PC-9 (cell line): ENCODE data around the gene HOXD11. TPM values are rescaled to one million over a fixed set of nuclear protein-coding genes. Genes with fewer than 3 reads are reported as not detected.

Source experiments
- BruUV-seq: library from RNA; stranded (reverse); fragments of 400-500 nt; replicated peaks from 2 replicates; lab custom pipeline; 2021; lab: Mats Ljungman, UMichigan
- CTCF ChIA-PET: fragments of 300-600 bp; sonication (Branson Sonifier 250); formaldehyde crosslinking; loops from one replicate; lab custom pipeline; 2022; ENCODE audit warnings: antibody characterized with exemption; lab: Charles Lee
- POLR2A ChIA-PET: fragments of 300-600 bp; sonication (Branson Sonifier 250); formaldehyde crosslinking; loops from one replicate; lab custom pipeline; 2022; ENCODE audit warnings: antibody characterized with exemption; ENCODE audit not compliant: unreplicated experiment; lab: Charles Lee
- DNase-seq, 2 experiments: peaks; one replicate each; pipeline versions ENCODE4 v3.0.0 to v3.0.0-alpha.2; 2015 to 2022; ENCODE audit warnings: mixed read lengths in 1 of 2
- H2AFZ ChIP-seq: fragments of 200-600 bp; sonication (generic); 2 replicates; pipeline ENCODE4 v1.8.1; 2017; ENCODE audit warnings: antibody characterized with exemption
- H3F3A ChIP-seq: fragments of 200-600 bp; sonication (generic); 2 replicates; pipeline ENCODE4 v1.8.1; 2017; ENCODE audit warnings: antibody characterized with exemption, mild to moderate bottlenecking, low read depth; ENCODE audit not compliant: insufficient read depth
- H3K27ac ChIP-seq: fragments of 200-600 bp; sonication (generic); 2 replicates; pipeline ENCODE4 v1.6.1; 2016; ENCODE audit warnings: mixed run types
- H3K27me3 ChIP-seq: fragments of 200-600 bp; sonication (generic); 2 replicates; pipeline ENCODE4 v1.6.1; 2016; ENCODE audit warnings: low read depth, mixed run types; ENCODE audit not compliant: insufficient read depth
- H3K36me3 ChIP-seq: fragments of 200-600 bp; sonication (generic); 2 replicates; pipeline ENCODE4 v1.6.1; 2016; ENCODE audit warnings: low read depth, mixed run types
- H3K4me1 ChIP-seq: fragments of 200-600 bp; sonication (generic); replicated peaks from 2 replicates; pipeline ENCODE4 v1.6.1; 2016; ENCODE audit warnings: mixed run types; ENCODE audit not compliant: insufficient read depth
- H3K4me2 ChIP-seq: fragments of 200-600 bp; sonication (generic); 2 replicates; pipeline ENCODE4 v1.6.1; 2017; ENCODE audit warnings: mixed run types
- H3K4me3 ChIP-seq: fragments of 200-600 bp; sonication (generic); 2 replicates; pipeline ENCODE4 v1.6.1; 2016; ENCODE audit warnings: mixed run types
- H3K79me2 ChIP-seq: fragments of 200-600 bp; sonication (generic); 2 replicates; pipeline ENCODE4 v1.6.1; 2017; ENCODE audit warnings: low read depth, mixed run types
- H3K9me2 ChIP-seq: fragments of 200-600 bp; sonication (generic); 2 replicates; pipeline ENCODE4 v1.8.1; 2017; ENCODE audit warnings: mild to moderate bottlenecking; ENCODE audit not compliant: insufficient read depth
- H3K9me3 ChIP-seq: fragments of 200-600 bp; sonication (generic); 2 replicates; pipeline ENCODE4 v1.8.1; 2016; ENCODE audit warnings: low read depth; ENCODE audit not compliant: insufficient read depth
- H4K20me1 ChIP-seq: fragments of 200-600 bp; sonication (generic); 2 replicates; pipeline ENCODE4 v1.8.1; 2017; ENCODE audit not compliant: insufficient read depth
- EZH2 ChIP-seq: fragments of 200-600 bp; sonication (generic); IDR thresholded peaks from 2 replicates; pipeline ENCODE4 v1.8.0; 2017; ENCODE audit warnings: antibody characterized with exemption, low read depth
- intact Hi-C: fragments of 100-400 bp; cut with micrococcal nuclease; formaldehyde crosslinking; loops from one replicate; pipeline ENCODE4 v1.10.0; 2022; ENCODE audit not compliant: unreplicated experiment
- total RNA-seq: library from RNA; stranded (reverse); gene quantifications from 2 replicates; pipeline ENCODE4 v1.2.3, GENCODE V29; 2021
- TF ChIP-seq, protein P1 (sequence below): fragments of 200-600 bp; sonication (generic); conservative IDR thresholded peaks from 2 replicates; pipeline ENCODE4 v1.6.1; 2017; ENCODE audit warnings: mixed run types, antibody characterized with exemption, mild to moderate bottlenecking, moderate library complexity

HOXD11 gene
- total RNA-seq, 1 experiment from 2014 or later, result not detected

DNA sequence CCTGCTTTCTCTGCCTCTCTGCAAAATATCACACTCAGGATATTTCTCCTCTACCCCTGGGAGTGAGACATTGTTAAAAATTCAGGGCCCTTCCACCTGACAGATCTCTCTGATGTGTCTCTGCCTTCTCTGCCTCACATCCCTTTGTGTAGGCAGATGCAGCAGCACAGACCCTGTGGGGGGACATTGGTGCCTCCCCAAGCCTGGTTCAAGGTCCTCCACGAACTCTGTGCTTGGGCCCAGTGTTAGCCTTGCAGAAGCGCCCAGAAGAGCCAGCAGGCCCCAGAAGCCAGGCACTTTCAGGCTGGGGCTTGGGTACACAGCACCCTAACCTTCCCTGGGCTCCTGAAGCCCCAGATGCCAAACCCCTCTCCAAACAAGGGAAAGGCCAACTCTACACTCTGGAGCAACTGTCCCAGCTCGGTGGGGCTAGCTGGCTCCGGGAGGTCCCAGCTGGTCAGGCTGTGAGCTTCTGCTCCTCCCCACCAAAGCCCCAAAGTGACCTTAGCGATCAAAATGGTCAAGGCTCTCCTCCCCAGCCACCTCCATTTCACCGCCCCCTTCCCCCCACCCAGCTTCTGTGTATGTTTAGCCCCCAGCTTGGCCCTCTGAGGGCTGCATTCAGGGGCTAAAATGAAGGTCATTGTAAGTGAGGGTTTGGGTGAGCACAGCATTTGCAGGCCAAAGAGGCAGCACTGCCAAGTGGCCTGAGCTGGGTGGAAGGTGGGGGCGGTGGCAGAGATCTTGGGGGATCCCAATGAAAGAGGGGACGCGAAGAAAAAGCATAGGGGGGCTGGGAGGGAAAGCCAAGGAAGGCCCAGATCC is 18.1 kb downstream of the HOXD11 start:
- Histone ChIP-seq H3K36me3 (no peaks in the 10 kb centered on the region), H3F3A (no peaks in the 10 kb centered on the region), H2AFZ (no peak overlapping the region), H3K4me3 (no peak overlapping the region), H4K20me1 (no peaks in the 10 kb centered on the region), H3K9me3 (no peaks in the 10 kb centered on the region), H3K4me1 (no peaks in the 10 kb centered on the region), H3K27ac (no peak overlapping the region), H3K4me2 (no peak overlapping the region), H3K9me2 (no peaks in the 10 kb centered on the region), H3K27me3 (peaks cover 52% of the 10 kb centered on the region), H3K79me2 (no peaks in the 10 kb centered on the region)
- no TSS peak for BruUV-seq
- DNase-seq, result no peak
- TF ChIP-seq EZH2, result no peak
- TF ChIP-seq, protein P1, sequence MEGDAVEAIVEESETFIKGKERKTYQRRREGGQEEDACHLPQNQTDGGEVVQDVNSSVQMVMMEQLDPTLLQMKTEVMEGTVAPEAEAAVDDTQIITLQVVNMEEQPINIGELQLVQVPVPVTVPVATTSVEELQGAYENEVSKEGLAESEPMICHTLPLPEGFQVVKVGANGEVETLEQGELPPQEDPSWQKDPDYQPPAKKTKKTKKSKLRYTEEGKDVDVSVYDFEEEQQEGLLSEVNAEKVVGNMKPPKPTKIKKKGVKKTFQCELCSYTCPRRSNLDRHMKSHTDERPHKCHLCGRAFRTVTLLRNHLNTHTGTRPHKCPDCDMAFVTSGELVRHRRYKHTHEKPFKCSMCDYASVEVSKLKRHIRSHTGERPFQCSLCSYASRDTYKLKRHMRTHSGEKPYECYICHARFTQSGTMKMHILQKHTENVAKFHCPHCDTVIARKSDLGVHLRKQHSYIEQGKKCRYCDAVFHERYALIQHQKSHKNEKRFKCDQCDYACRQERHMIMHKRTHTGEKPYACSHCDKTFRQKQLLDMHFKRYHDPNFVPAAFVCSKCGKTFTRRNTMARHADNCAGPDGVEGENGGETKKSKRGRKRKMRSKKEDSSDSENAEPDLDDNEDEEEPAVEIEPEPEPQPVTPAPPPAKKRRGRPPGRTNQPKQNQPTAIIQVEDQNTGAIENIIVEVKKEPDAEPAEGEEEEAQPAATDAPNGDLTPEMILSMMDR, result no peak
- intact Hi-C loops, result loop anchor here (5.0 kb wide), 1 partner anchor 1207 kb away; no protein-coding TSS in a partner anchor
- POLR2A ChIA-PET, result no interaction called here
- CTCF ChIA-PET, result interaction anchor here (0.6 kb wide), 1 partner anchor 329 kb away, joined by 5 read pairs; no protein-coding TSS in a partner anchor

DNA sequence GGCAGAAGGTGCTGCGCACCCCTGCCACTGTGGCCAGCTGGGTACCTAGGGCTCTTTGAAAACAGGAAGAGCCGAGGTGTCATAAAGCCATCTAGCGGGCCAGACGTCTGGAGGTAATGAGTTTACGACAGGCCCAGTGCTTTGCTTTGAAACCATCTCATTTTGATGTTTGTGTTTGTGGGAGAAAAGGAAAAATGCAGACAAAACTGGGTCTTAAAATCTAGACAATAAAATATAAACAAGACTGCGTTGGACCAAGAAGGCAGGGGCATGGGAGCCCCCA is 18.6 kb downstream of the HOXD11 start:
- no TSS peak for BruUV-seq
- H3K4me3 ChIP-seq, result no peak overlapping the region
- H3K4me2 ChIP-seq, result no peak overlapping the region
- no peak overlapping the region for H2AFZ ChIP-seq
- no peaks in the 10 kb centered on the region for H3K4me1 ChIP-seq
- no peaks in the 10 kb centered on the region for H3K79me2 ChIP-seq
- intact Hi-C loops, result loop anchor here (2.0 to 5.0 kb wide), 3 partner anchors 329 to 1207 kb away; no protein-coding TSS in a partner anchor
- ChIA-PET CTCF (no interaction called here), POLR2A (no interaction called here)
- no peak for TF ChIP-seq EZH2
- TF ChIP-seq, protein P1, result no peak
- no peaks in the 10 kb centered on the region for H3K9me3 ChIP-seq
- H3F3A ChIP-seq, result no peaks in the 10 kb centered on the region
- no peak overlapping the region for H3K27ac ChIP-seq
- H4K20me1 ChIP-seq, result no peaks in the 10 kb centered on the region
- H3K9me2 ChIP-seq, result no peaks in the 10 kb centered on the region
- no peaks in the 10 kb centered on the region for H3K36me3 ChIP-seq
- no peak for DNase-seq
- peaks cover 51% of the 10 kb centered on the region for H3K27me3 ChIP-seq

DNA sequence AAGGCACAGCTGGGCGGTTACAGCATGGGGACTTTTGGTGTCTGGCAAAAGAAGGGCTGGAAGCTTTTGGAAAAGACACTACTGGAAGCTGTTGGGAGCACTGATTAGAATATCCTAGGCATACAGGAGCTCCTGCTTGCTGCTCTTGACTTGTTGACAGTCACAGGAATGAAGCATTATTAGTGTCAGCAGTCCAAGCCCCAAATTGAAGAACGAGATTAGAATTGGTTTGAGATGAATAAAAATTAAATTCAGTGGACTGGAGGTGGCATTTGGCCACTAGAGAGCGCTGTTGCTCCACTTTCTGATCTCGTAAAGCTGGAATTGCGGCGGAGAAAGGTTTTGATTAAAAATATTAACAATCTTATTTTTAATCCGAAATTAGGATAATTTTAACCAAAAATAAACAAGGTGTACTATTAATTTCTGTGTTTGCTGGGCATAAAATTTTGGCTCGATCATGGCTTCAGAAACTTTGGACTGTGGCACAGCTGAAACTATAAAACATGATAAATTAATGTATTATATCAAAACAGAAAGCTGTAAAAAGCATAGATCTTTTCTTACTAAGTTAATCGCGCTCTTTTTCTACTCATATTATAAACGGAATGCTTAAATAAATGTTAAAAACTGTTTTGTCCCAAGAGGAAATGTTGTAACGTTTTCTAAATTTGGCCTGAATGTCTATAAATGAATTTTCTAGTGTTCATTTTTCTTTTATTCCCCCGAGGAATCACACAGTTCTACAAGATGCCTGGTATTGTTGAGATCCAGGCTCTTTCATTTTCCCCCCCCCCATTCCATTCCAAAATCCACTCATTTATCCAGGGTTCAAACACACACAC is 20.1 kb downstream of the HOXD11 start:
- TF ChIP-seq EZH2, result no peak
- TF ChIP-seq, protein P1, result peak; percentile 100
- Histone ChIP-seq H3K4me3 (0 out of 2 replicates have a peak overlapping the region, but pooled peaks have one; percentile 3), H4K20me1 (no peaks in the 10 kb centered on the region), H3K27ac (no peak overlapping the region), H3K36me3 (no peaks in the 10 kb centered on the region), H3F3A (no peaks in the 10 kb centered on the region), H2AFZ (no peak overlapping the region), H3K9me3 (no peaks in the 10 kb centered on the region), H3K9me2 (no peaks in the 10 kb centered on the region), H3K79me2 (no peaks in the 10 kb centered on the region), H3K27me3 (peaks cover 52% of the 10 kb centered on the region), H3K4me1 (no peaks in the 10 kb centered on the region), H3K4me2 (peak overlapping the region; percentile 34)
- CTCF ChIA-PET, result interaction anchor here (0.6 to 2.9 kb wide), 10 partner anchors 328 to 1118 kb away, joined by 3 to 15 read pairs (median 10); no protein-coding TSS in a partner anchor
- peak; percentile 43 to 67 for DNase-seq
- POLR2A ChIA-PET, result interaction anchor here (0.7 kb wide), 1 partner anchor 1035 kb away, joined by 3 read pairs; no protein-coding TSS in a partner anchor
- intact Hi-C loops, result loop anchor here (1.0 to 5.0 kb wide), 8 partner anchors 328 to 1205 kb away; no protein-coding TSS in a partner anchor
- BruUV-seq, result no TSS peak
